AG09309 (cell line): ENCODE data around the gene GPX2.

Experiments used
- DNase-seq: peaks from one replicate; pipeline ENCODE4 v3.0.0-alpha.2; 2010; ENCODE audit warnings: low read depth
- H3K4me3 ChIP-seq: 2 replicates; pipeline ENCODE4 v1.5.1; 2011; ENCODE audit warnings: mild to moderate bottlenecking, low read depth, low read length, moderate library complexity; ENCODE audit not compliant: control insufficient read depth
- TF ChIP-seq, protein P1 (sequence below): IDR thresholded peaks from 2 replicates; pipeline ENCODE4 v1.5.1; 2011; ENCODE audit warnings: mild to moderate bottlenecking, low read depth, low read length, inconsistent platforms; ENCODE audit not compliant: insufficient read depth, control insufficient read depth; ENCODE audit errors: missing control alignments

The GPX2 gene

DNA sequence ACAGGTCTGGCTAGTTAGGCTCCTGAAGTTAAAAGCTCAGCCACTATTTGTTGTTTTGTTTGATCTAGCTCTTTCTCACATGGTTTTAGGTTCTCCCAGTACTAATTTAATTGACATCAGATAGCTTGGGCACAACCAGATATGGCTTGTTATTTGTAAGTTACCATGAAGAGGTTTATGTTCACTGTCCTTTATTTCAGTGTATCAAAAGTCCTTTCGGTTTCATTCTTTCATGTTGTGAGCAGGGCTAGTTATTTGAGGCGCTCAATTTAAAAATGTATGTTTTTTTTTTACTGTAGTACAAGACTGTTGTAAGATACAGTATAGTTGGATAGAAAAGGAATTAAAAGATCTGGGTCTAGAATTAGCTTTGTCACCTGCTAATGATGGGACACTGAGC, 7.0 kb downstream of the GPX2 start:
- DNase-seq, result no peak
- TF ChIP-seq, protein P1, sequence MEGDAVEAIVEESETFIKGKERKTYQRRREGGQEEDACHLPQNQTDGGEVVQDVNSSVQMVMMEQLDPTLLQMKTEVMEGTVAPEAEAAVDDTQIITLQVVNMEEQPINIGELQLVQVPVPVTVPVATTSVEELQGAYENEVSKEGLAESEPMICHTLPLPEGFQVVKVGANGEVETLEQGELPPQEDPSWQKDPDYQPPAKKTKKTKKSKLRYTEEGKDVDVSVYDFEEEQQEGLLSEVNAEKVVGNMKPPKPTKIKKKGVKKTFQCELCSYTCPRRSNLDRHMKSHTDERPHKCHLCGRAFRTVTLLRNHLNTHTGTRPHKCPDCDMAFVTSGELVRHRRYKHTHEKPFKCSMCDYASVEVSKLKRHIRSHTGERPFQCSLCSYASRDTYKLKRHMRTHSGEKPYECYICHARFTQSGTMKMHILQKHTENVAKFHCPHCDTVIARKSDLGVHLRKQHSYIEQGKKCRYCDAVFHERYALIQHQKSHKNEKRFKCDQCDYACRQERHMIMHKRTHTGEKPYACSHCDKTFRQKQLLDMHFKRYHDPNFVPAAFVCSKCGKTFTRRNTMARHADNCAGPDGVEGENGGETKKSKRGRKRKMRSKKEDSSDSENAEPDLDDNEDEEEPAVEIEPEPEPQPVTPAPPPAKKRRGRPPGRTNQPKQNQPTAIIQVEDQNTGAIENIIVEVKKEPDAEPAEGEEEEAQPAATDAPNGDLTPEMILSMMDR, result no peak
- no peak overlapping the region for H3K4me3 ChIP-seq

DNA sequence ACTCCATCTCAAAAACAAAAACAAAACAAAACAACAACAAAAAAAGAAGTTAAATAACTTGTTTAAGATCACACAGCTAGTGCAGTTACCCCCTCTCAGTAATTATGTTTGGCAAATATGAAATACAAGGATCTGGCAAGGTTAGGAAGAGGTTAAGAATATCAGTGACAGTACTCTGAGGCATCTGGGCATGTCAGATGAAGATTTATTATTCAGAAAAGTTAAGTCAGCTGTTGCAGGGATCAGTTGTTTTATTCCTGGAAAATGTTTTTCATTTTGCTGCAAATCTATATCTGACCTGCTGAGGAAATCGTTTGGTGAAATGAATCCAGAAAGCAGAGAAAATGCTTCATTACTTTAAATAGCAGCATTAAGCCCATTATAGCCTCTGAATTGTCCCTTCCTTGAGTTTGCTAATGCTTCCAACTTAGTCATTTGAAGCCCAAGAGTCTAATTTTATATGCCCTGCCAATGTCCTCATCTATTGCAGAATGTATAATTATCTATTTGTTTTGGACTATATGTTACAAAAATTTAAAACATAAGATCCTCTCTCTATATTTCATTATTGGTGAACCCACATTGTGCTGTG, 8.1 kb downstream of the GPX2 start:
- no peak for DNase-seq
- TF ChIP-seq, protein P1, result no peak
- no peak overlapping the region for H3K4me3 ChIP-seq

DNA sequence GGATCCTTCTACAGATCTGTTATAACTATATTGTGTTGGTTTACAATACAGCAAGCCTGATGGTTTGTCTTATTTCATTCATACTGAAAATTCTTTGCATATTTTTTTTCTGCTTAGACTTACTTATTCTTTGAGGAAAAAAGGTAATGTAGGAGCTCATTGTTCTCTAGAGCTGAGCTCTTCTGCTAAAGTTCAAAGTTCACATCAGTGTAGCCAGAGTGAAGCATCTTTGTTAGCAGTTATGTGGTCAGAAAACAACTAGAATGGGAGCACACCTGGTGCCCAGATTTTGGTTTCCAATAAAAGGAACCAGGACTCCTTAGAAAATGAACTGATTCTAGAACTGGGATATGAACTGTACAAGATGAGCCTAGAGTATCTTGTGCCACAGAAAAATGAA, 10.3 kb downstream of the GPX2 start:
- H3K4me3 ChIP-seq, result no peak overlapping the region
- TF ChIP-seq, protein P1, result no peak
- no peak for DNase-seq

DNA sequence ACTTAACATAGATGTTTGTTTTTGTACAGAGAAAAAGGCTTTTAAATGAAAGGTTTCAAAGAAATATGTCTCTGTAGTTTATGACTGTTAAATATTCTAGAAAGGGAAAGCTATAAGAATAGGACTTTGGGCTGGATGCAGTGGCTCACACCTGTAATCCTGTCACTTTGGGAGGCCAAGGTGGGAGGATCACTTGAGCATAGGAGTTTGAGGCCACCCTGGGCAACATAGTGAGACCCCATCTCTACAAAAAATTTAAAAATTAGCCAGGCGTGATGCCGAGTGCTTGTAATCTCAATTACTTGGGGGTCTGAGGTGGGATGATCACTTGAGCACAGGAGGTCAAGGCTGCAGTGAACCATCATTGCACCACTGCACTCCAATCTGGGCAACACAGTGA, 11.4 kb downstream of the GPX2 start:
- no peak for DNase-seq
- no peak overlapping the region for H3K4me3 ChIP-seq
- TF ChIP-seq, protein P1, result no peak

DNA sequence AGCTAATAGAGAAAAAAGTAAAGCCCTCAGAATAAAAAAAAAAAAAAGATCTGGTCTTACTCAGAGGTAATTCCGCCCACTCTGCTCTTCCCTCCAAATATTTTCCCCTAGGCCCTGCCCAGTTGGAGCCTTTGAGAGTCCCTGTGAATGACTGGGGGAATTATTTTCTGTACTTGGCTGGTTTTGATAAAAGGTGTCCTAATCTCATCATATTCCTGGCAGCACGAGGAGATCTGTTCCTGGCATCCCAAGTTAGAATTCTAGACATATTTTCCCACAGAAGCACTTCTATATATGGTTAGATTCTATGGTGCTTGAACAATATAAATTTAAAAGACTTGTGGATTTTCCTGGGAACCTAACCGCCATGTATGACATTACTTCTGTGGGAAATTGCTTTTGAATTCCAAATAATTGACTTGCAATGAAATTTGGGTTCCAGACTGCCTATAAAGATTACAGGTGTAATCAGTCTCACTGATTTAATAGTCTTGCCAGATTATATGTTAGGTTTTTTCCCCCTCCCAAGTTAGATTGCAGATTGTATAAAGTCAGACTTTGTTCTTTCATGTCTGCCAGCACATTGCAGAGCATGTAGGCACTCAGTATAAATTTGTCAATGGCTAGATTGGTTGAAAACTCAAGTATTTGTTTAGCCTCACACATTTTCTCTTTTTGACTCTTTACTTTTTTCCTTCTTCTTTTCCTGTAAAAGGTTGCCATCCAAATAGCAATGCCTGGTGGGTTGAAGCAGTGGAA, 12.3 kb downstream of the GPX2 start:
- TF ChIP-seq, protein P1, result no peak
- DNase-seq, result no peak
- H3K4me3 ChIP-seq, result no peak overlapping the region

DNA sequence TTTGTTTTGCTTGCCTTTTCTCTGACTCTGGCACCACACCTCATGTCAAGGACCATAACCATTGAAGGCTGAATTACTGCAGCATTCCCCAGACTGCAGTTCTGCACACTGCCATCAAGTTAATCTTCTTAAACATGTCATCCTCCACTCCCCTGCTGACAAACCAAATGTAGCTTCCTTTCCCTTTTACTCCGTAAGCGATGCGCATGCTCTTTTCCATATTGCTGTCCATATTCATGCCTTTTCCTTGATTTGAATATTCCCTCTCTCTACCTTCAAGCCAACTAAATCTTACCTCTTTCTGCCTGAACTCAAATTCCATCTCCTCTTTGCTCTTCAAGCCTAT, 13.6 kb downstream of the GPX2 start:
- no peak overlapping the region for H3K4me3 ChIP-seq
- TF ChIP-seq, protein P1, result no peak
- DNase-seq, result no peak
